ENCODE results near the gene CACNG4. TPM values are rescaled to one million over a fixed set of nuclear protein-coding genes. Genes with fewer than 3 reads are reported as not detected.

Gene CACNG4
- total RNA-seq, 1 experiment from 2014 or later: 40.3 TPM

- ATAC-seq: no peak
- H3K36me3 ChIP-seq (ENCODE audit: control insufficient read depth, insufficient read depth, low read length): no peaks in the 10 kb centered on the region
- no peak for DNase-seq (ENCODE audit: low read depth, low spot score)
- in situ Hi-C loops (cut with HindIII; ENCODE audit: low pct_unique_long_range_greater_than_20kb, low sequenced_read_pairs): no loop called here
- intact Hi-C loops (cut with micrococcal nuclease; ENCODE audit: unreplicated experiment): no loop called here
- no peak for TF ChIP-seq TCF7L2 (IDR thresholded peaks at IDR 0.05; ENCODE audit: low read depth, low read length)
- TF ChIP-seq, protein P1, sequence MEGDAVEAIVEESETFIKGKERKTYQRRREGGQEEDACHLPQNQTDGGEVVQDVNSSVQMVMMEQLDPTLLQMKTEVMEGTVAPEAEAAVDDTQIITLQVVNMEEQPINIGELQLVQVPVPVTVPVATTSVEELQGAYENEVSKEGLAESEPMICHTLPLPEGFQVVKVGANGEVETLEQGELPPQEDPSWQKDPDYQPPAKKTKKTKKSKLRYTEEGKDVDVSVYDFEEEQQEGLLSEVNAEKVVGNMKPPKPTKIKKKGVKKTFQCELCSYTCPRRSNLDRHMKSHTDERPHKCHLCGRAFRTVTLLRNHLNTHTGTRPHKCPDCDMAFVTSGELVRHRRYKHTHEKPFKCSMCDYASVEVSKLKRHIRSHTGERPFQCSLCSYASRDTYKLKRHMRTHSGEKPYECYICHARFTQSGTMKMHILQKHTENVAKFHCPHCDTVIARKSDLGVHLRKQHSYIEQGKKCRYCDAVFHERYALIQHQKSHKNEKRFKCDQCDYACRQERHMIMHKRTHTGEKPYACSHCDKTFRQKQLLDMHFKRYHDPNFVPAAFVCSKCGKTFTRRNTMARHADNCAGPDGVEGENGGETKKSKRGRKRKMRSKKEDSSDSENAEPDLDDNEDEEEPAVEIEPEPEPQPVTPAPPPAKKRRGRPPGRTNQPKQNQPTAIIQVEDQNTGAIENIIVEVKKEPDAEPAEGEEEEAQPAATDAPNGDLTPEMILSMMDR (IDR thresholded peaks at IDR 0.05): no peak
- no peak for TF ChIP-seq REST (IDR thresholded peaks at IDR 0.05; ENCODE audit: insufficient read depth in 1 of 2, low read depth in 2 of 2, low read length in 1 of 2)
- TF ChIP-seq SIN3A (IDR thresholded peaks at IDR 0.05; ENCODE audit: borderline replicate concordance, insufficient read depth, low read depth, low read length): no peak
- TF ChIP-seq POLR2AphosphoS5 (IDR thresholded peaks at IDR 0.05; ENCODE audit: low read depth, low read length): no peak
- BruUV-seq (replicated peaks): no TSS peak
- ChIA-PET CTCF (no interaction called here), POLR2A (no interaction called here)
- H3K4me3 ChIP-seq (ENCODE audit: low read depth in 2 of 2, low read length in 2 of 2): no peak overlapping the region
- H3K27ac ChIP-seq (ENCODE audit: low read length): no peak overlapping the region
- H3K4me1 ChIP-seq (ENCODE audit: control insufficient read depth, insufficient read depth, low read length): no peaks in the 10 kb centered on the region
- no peaks in the 10 kb centered on the region for H3K9me3 ChIP-seq (ENCODE audit: control insufficient read depth, insufficient read depth, low read depth, low read length)
- H3K27me3 ChIP-seq (ENCODE audit: control insufficient read depth, insufficient read depth, low read length): no peaks in the 10 kb centered on the region
These were observed 25.5 kb downstream of the CACNG4 start for GRCh38 chr17:66990047-66990446.

DNA sequence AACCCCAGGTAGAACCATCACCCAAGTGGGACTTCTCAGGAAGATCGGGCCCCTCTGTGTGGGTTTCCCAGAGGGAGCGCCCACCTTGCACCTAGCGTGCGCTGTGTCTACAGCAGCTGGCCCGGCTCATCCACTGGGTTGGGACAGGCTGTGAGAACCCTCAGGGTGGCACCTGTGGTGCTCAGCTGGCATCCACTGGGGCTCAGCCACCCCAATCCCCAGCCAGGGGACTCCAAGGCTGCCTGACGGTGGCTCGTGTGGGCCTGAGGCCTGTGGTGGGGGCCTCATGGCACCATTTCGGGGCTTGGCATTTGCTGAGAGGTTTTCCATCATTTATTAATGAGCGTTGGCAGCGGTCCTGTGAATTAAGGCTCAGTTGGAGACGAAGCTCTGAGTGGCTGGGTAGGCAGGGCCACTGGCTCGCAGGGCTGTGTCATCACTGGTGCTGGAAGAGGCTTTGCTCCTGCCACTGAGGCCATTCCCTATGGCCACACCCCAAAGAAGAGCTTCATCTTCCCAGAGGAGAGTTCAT is 28.5 kb downstream of the CACNG4 start:
- ChIA-PET POLR2A (no interaction called here), CTCF (no interaction called here)
- Histone ChIP-seq H3K4me3 (ENCODE audit: low read depth in 2 of 2, low read length in 2 of 2) (no peak overlapping the region), H3K9me3 (ENCODE audit: control insufficient read depth, insufficient read depth, low read depth, low read length) (no peaks in the 10 kb centered on the region), H3K27ac (ENCODE audit: low read length) (no peak overlapping the region), H3K4me1 (ENCODE audit: control insufficient read depth, insufficient read depth, low read length) (no peaks in the 10 kb centered on the region), H3K36me3 (ENCODE audit: control insufficient read depth, insufficient read depth, low read length) (no peaks in the 10 kb centered on the region), H3K27me3 (ENCODE audit: control insufficient read depth, insufficient read depth, low read length) (no peaks in the 10 kb centered on the region)
- TF ChIP-seq SIN3A (IDR thresholded peaks at IDR 0.05; ENCODE audit: borderline replicate concordance, insufficient read depth, low read depth, low read length): no peak
- no peak for TF ChIP-seq TCF7L2 (IDR thresholded peaks at IDR 0.05; ENCODE audit: low read depth, low read length)
- TF ChIP-seq POLR2AphosphoS5 (IDR thresholded peaks at IDR 0.05; ENCODE audit: low read depth, low read length): no peak
- TF ChIP-seq, protein P1 (IDR thresholded peaks at IDR 0.05): no peak
- TF ChIP-seq REST (IDR thresholded peaks at IDR 0.05; ENCODE audit: insufficient read depth in 1 of 2, low read depth in 2 of 2, low read length in 1 of 2): no peak
- DNase-seq (ENCODE audit: low read depth, low spot score): no peak
- in situ Hi-C loops (cut with HindIII; ENCODE audit: low pct_unique_long_range_greater_than_20kb, low sequenced_read_pairs): no loop called here
- ATAC-seq: no peak
- no TSS peak for BruUV-seq (replicated peaks)
- intact Hi-C loops (cut with micrococcal nuclease; ENCODE audit: unreplicated experiment): no loop called here

Measured in Panc1 (cell line).